ENCODE results near the gene ZNF516. TPM values are rescaled to one million over a fixed set of nuclear protein-coding genes. Genes with fewer than 3 reads are reported as not detected.

The ZNF516 gene
- total and polyA plus RNA-seq, 10 of the 15 experiments (the other 5 are each of a cell fraction or from before 2014, with no cell fraction given): 2.0 to 32.0 (median 8.3) TPM

- Histone ChIP-seq H4K20me1 (ENCODE audit: control insufficient read depth, insufficient read depth) (peaks cover 5% of the 10 kb centered on the region; the same call in 1 of the 2 replicates), H3K9ac (ENCODE audit: control insufficient read depth, insufficient read depth, low read length) (no peak overlapping the region), H3K9me3 (replicated peaks; ENCODE audit: control insufficient read depth, insufficient read depth, low read length) (no peaks in the 10 kb centered on the region), H3K36me3 (ENCODE audit: control insufficient read depth in 2 of 2, insufficient read depth in 2 of 2, low read length in 1 of 2) (peaks cover 12 to 17% of the 10 kb centered on the region in 2 experiments), H3K4me3 (no peak overlapping the region), H3K4me1 (ENCODE audit: control insufficient read depth, insufficient read depth, low read length) (peaks cover 30% of the 10 kb centered on the region), H3K27ac (ENCODE audit: control insufficient read depth, insufficient read depth) (no peak overlapping the region), H3K27me3 (replicated peaks in 1 of 2; ENCODE audit: control insufficient read depth in 2 of 2, insufficient read depth in 2 of 2, low read length in 1 of 2) (no peaks in the 10 kb centered on the region), H3K4me2 (ENCODE audit: control insufficient read depth, insufficient read depth) (no peak overlapping the region), H2AFZ (ENCODE audit: control insufficient read depth, low read depth, low read length) (no peak overlapping the region), H3K79me2 (ENCODE audit: control insufficient read depth, insufficient read depth, low read length) (peaks cover 3% of the 10 kb centered on the region)
- intact Hi-C loops (cut with micrococcal nuclease; ENCODE audit: unreplicated experiment): no loop called here
- 82% methylated on average over 27 of the region's 27 CpGs for WGBS (ENCODE audit: insufficient coverage, insufficient replicate concordance, low lambda C conversion rate, missing lambda C conversion rate)
- ChIA-PET SMC1A (ENCODE audit: uncharacterized antibody, unreplicated experiment) (no interaction called here), CTCF (no interaction called here), POLR2A (no interaction called here), RAD21 (ENCODE audit: unreplicated experiment) (no interaction called here)
- TF ChIP-seq TARDBP (IDR thresholded peaks at IDR 0.05; ENCODE audit: borderline replicate concordance) (no peak), IKZF2 (IDR thresholded peaks at IDR 0.05) (no peak)
- in situ Hi-C loops (cut with MboI): no loop called here
- ATAC-seq (no peak), DNase-seq (ENCODE audit: low read depth, low spot score) (no peak), FAIRE-seq (no peak)
- BruUV-seq (replicated peaks): no TSS peak
Observed at GRCh38 chr18:76376668-76377358, 118.2 kb downstream of the ZNF516 start.

GRCh38 chr18:76376225-76376624 is 118.8 kb downstream of the ZNF516 start:
- SMC1A ChIA-PET (ENCODE audit: uncharacterized antibody, unreplicated experiment): no interaction called here
- Histone ChIP-seq H3K9ac (ENCODE audit: control insufficient read depth, insufficient read depth, low read length) (no peak overlapping the region), H3K36me3 (ENCODE audit: control insufficient read depth in 2 of 2, insufficient read depth in 2 of 2, low read length in 1 of 2) (peaks cover 12 to 20% of the 10 kb centered on the region in 2 experiments), H3K4me3 (no peak overlapping the region), H2AFZ (ENCODE audit: control insufficient read depth, low read depth, low read length) (no peak overlapping the region), H3K27ac (ENCODE audit: control insufficient read depth, insufficient read depth) (no peak overlapping the region), H3K79me2 (ENCODE audit: control insufficient read depth, insufficient read depth, low read length) (peaks cover 3% of the 10 kb centered on the region), H3K4me2 (ENCODE audit: control insufficient read depth, insufficient read depth) (no peak overlapping the region), H3K9me3 (replicated peaks; ENCODE audit: control insufficient read depth, insufficient read depth, low read length) (no peaks in the 10 kb centered on the region), H3K4me1 (ENCODE audit: control insufficient read depth, insufficient read depth, low read length) (peaks cover 30% of the 10 kb centered on the region), H4K20me1 (ENCODE audit: control insufficient read depth, insufficient read depth) (peaks cover 5% of the 10 kb centered on the region; the same call in 1 of the 2 replicates), H3K27me3 (replicated peaks in 1 of 2; ENCODE audit: control insufficient read depth in 2 of 2, insufficient read depth in 2 of 2, low read length in 1 of 2) (no peaks in the 10 kb centered on the region)
- RAD21 ChIA-PET (ENCODE audit: unreplicated experiment): no interaction called here
- POLR2A ChIA-PET: no interaction called here
- no peak for DNase-seq (ENCODE audit: low read depth, low spot score)
- in situ Hi-C loops (cut with MboI) (no loop called here), intact Hi-C loops (cut with micrococcal nuclease; ENCODE audit: unreplicated experiment) (no loop called here)
- FAIRE-seq: no peak
- WGBS (ENCODE audit: insufficient coverage, insufficient replicate concordance, low lambda C conversion rate, missing lambda C conversion rate): 50% methylated on average over 2 of the region's 2 CpGs
- CTCF ChIA-PET: no interaction called here
- ATAC-seq: no peak
- BruUV-seq (replicated peaks): no TSS peak
- TF ChIP-seq ZBTB4 (CRISPR knock-in tag; IDR thresholded peaks at IDR 0.05) (no peak), FOXM1 (IDR thresholded peaks at IDR 0.05; ENCODE audit: low read depth, low read length) (no peak), EP300 (IDR thresholded peaks at IDR 0.05; ENCODE audit: borderline replicate concordance in 1 of 2, control insufficient read depth in 1 of 2, low read depth in 2 of 2, low read length in 2 of 2) (no peak), SUPT20H (IDR thresholded peaks at IDR 0.05; ENCODE audit: borderline replicate concordance, control insufficient read depth, low read depth, low read length) (no peak), LARP7 (IDR thresholded peaks at IDR 0.05) (no peak), ZNF592 (IDR thresholded peaks at IDR 0.05) (no peak), SMAD1 (IDR thresholded peaks at IDR 0.05; ENCODE audit: low read depth, partially characterized antibody) (no peak)

Data from GM12878 (cell line).